Natural killer cell treated with Interleukin-12 subunit alpha and Interleukin-12 subunit beta and Interleukin-15 and Interleukin-18, amount 100 ng/mL, for 72 hours (primary cell): ENCODE data around the gene PJA1. TPM values are rescaled to one million over a fixed set of nuclear protein-coding genes. Genes with fewer than 3 reads are reported as not detected.

Source experiments
- ATAC-seq, 2 donors: fragments of 150-1000 bp; cut with Tn5 transposase in 1 of 2; sonication (Bioruptor Pico), chemical (Tn5 transposase) in 1 of 2; 2 replicates each; pipeline ENCODE4 v1.10.0; 2021
- DNase-seq: peaks from one replicate; pipeline ENCODE4 v3.0.0; 2022; ENCODE audit warnings: low spot score
- H3K27ac Mint-ChIP-seq, 2 donors: 1 replicate in 1 of 2; 2 replicates in 1 of 2; pipeline ENCODE4 v1.8.0; 2022; ENCODE audit warnings: mixed read lengths in 2 of 2, mild to moderate bottlenecking in 1 of 2, moderate library complexity in 1 of 2
- H3K27me3 Mint-ChIP-seq, 2 donors: 1 replicate in 1 of 2; 2 replicates in 1 of 2; pipeline ENCODE4 v1.8.0; 2022; ENCODE audit warnings: mixed read lengths in 2 of 2
- H3K36me3 Mint-ChIP-seq: one replicate; pipeline ENCODE4 v1.8.0; 2022; ENCODE audit warnings: mixed read lengths
- H3K4me1 Mint-ChIP-seq, 2 donors: 1 replicate in 1 of 2; 2 replicates in 1 of 2; pipeline ENCODE4 v1.8.0; 2022; ENCODE audit warnings: low read depth in 2 of 2, mixed read lengths in 2 of 2, mild to moderate bottlenecking in 1 of 2
- H3K4me3 Mint-ChIP-seq: one replicate; pipeline ENCODE4 v1.8.0; 2022; ENCODE audit warnings: mixed read lengths
- H3K9me3 Mint-ChIP-seq: 2 replicates; pipeline ENCODE4 v1.8.0; 2022; ENCODE audit warnings: mixed read lengths
- total RNA-seq, 2 donors: library from RNA; stranded (reverse); gene quantifications; one replicate each; pipeline ENCODE4 v1.2.3, GENCODE V29; 2022

PJA1 gene
- total RNA-seq, 2 donors from 2014 or later, result 18.8 to 20.4 TPM

GRCh38 chrX:69185886-69186285 lies 20.6 kb upstream of the PJA1 start:
- no peak overlapping the region for H3K27ac Mint-ChIP-seq
- no peak for ATAC-seq

GRCh38 chrX:69185141-69185540 lies 19.9 kb upstream of the PJA1 start:
- Mint-ChIP-seq H3K4me1 (no peaks in the 10 kb centered on the region), H3K4me3 (no peak overlapping the region), H3K36me3 (no peaks in the 10 kb centered on the region), H3K9me3 (no peaks in the 10 kb centered on the region), H3K27me3 (peaks cover 20 to 28% of the 10 kb centered on the region in 2 donors), H3K27ac (no peak overlapping the region)
- no peak for ATAC-seq
- DNase-seq, result no peak

More at GRCh38 chrX:69185886-69186285, 20.6 kb upstream of the PJA1 start:
- DNase-seq, result no peak
- Mint-ChIP-seq H3K9me3 (no peaks in the 10 kb centered on the region), H3K36me3 (no peaks in the 10 kb centered on the region), H3K4me1 (no peaks in the 10 kb centered on the region), H3K27me3 (peaks cover 13 to 23% of the 10 kb centered on the region in 2 donors), H3K4me3 (no peak overlapping the region)

GRCh38 chrX:69182818-69183380 lies 17.6 kb upstream of the PJA1 start:
- no peak overlapping the region for H3K27ac Mint-ChIP-seq
- ATAC-seq (no peak), DNase-seq (no peak)
- no peaks in the 10 kb centered on the region for H3K36me3 Mint-ChIP-seq
- H3K4me1 Mint-ChIP-seq, result no peaks in the 10 kb centered on the region
- H3K4me3 Mint-ChIP-seq, result no peak overlapping the region
- H3K27me3 Mint-ChIP-seq, result peaks cover 24 to 27% of the 10 kb centered on the region in 2 donors
- H3K9me3 Mint-ChIP-seq, result no peaks in the 10 kb centered on the region

GRCh38 chrX:69179380-69179911 lies 14.2 kb upstream of the PJA1 start:
- Mint-ChIP-seq H3K9me3 (no peaks in the 10 kb centered on the region), H3K4me1 (no peaks in the 10 kb centered on the region), H3K36me3 (no peaks in the 10 kb centered on the region), H3K27ac (no peak overlapping the region), H3K4me3 (no peak overlapping the region), H3K27me3 (peaks cover 24 to 25% of the 10 kb centered on the region in 2 donors)
- DNase-seq (no peak), ATAC-seq (no peak)

- Mint-ChIP-seq H3K4me3 (no peak overlapping the region), H3K36me3 (no peaks in the 10 kb centered on the region), H3K27me3 (peaks cover 21 to 28% of the 10 kb centered on the region in 2 donors), H3K4me1 (no peaks in the 10 kb centered on the region), H3K27ac (no peak overlapping the region), H3K9me3 (no peaks in the 10 kb centered on the region)
- DNase-seq, result no peak
- no peak for ATAC-seq
Observed at GRCh38 chrX:69178592-69178991, 13.3 kb upstream of the PJA1 start.

GRCh38 chrX:69177511-69178162 lies 12.4 kb upstream of the PJA1 start:
- H3K4me1 Mint-ChIP-seq, result no peaks in the 10 kb centered on the region
- peaks cover 16 to 27% of the 10 kb centered on the region in 2 donors for H3K27me3 Mint-ChIP-seq
- ATAC-seq (peak in 1 of 2 donors; percentile 62), DNase-seq (no peak)
- no peak overlapping the region for H3K27ac Mint-ChIP-seq
- no peak overlapping the region for H3K4me3 Mint-ChIP-seq
- no peaks in the 10 kb centered on the region for H3K9me3 Mint-ChIP-seq
- no peaks in the 10 kb centered on the region for H3K36me3 Mint-ChIP-seq

GRCh38 chrX:69176053-69176452 lies 10.8 kb upstream of the PJA1 start:
- Mint-ChIP-seq H3K27me3 (peaks cover 25 to 33% of the 10 kb centered on the region in 2 donors), H3K4me1 (no peaks in the 10 kb centered on the region), H3K27ac (no peak overlapping the region), H3K9me3 (no peaks in the 10 kb centered on the region), H3K4me3 (no peak overlapping the region), H3K36me3 (no peaks in the 10 kb centered on the region)
- ATAC-seq (no peak), DNase-seq (no peak)

GRCh38 chrX:69173906-69174305 lies 8.7 kb upstream of the PJA1 start:
- DNase-seq (no peak), ATAC-seq (no peak)
- Mint-ChIP-seq H3K4me1 (no peaks in the 10 kb centered on the region), H3K27me3 (peaks cover 13 to 22% of the 10 kb centered on the region in 2 donors), H3K27ac (no peak overlapping the region), H3K36me3 (no peaks in the 10 kb centered on the region), H3K4me3 (no peak overlapping the region), H3K9me3 (no peaks in the 10 kb centered on the region)

- no peaks in the 10 kb centered on the region for H3K36me3 Mint-ChIP-seq
- ATAC-seq (no peak), DNase-seq (no peak)
- no peaks in the 10 kb centered on the region for H3K9me3 Mint-ChIP-seq
- H3K4me1 Mint-ChIP-seq, result no peaks in the 10 kb centered on the region
- peaks cover 13 to 22% of the 10 kb centered on the region in 2 donors for H3K27me3 Mint-ChIP-seq
- no peak overlapping the region for H3K4me3 Mint-ChIP-seq
- no peak overlapping the region for H3K27ac Mint-ChIP-seq
Observed at GRCh38 chrX:69172937-69173336, 7.7 kb upstream of the PJA1 start.

- ATAC-seq (no peak), DNase-seq (no peak)
- Mint-ChIP-seq H3K4me3 (no peak overlapping the region), H3K27ac (no peak overlapping the region), H3K36me3 (no peaks in the 10 kb centered on the region), H3K4me1 (no peaks in the 10 kb centered on the region), H3K9me3 (no peaks in the 10 kb centered on the region), H3K27me3 (peaks cover 13 to 18% of the 10 kb centered on the region in 2 donors)
Observed at GRCh38 chrX:69170319-69170718, 5.1 kb upstream of the PJA1 start.

GRCh38 chrX:69163936-69164741 lies 1.1 kb downstream of the PJA1 start:
- Mint-ChIP-seq H3K4me3 (peak overlapping the region; percentile 86), H3K9me3 (no peaks in the 10 kb centered on the region), H3K4me1 (peaks cover 21 to 23% of the 10 kb centered on the region in 2 donors), H3K36me3 (no peaks in the 10 kb centered on the region), H3K27me3 (peaks cover 0 to 11% of the 10 kb centered on the region in 2 donors), H3K27ac (peak overlapping the region; percentile 49 to 66)
- DNase-seq (peak; percentile 68), ATAC-seq (peak; percentile 82 to 92)

GRCh38 chrX:69162361-69162865 lies 2.8 kb downstream of the PJA1 start:
- ATAC-seq (no peak), DNase-seq (no peak)
- H3K4me1 Mint-ChIP-seq, result peaks cover 21 to 23% of the 10 kb centered on the region in 2 donors
- no peak overlapping the region for H3K27ac Mint-ChIP-seq
- H3K4me3 Mint-ChIP-seq, result no peak overlapping the region
- H3K27me3 Mint-ChIP-seq, result peaks cover 0 to 9% of the 10 kb centered on the region in 2 donors
- H3K9me3 Mint-ChIP-seq, result no peaks in the 10 kb centered on the region
- H3K36me3 Mint-ChIP-seq, result no peaks in the 10 kb centered on the region

GRCh38 chrX:69161786-69162349 lies 3.4 kb downstream of the PJA1 start:
- DNase-seq, result no peak
- ATAC-seq, result no peak
- H3K4me3 Mint-ChIP-seq, result no peak overlapping the region
- H3K27ac Mint-ChIP-seq, result no peak overlapping the region
- H3K9me3 Mint-ChIP-seq, result no peaks in the 10 kb centered on the region
- peaks cover 0 to 9% of the 10 kb centered on the region in 2 donors for H3K27me3 Mint-ChIP-seq
- H3K36me3 Mint-ChIP-seq, result no peaks in the 10 kb centered on the region
- H3K4me1 Mint-ChIP-seq, result peaks cover 21 to 23% of the 10 kb centered on the region in 2 donors
